ENCODE data around the gene NT5M.

GRCh38 chr17:17358866-17359265, 55.7 kb downstream of the NT5M start:
- TF ChIP-seq, protein P1, sequence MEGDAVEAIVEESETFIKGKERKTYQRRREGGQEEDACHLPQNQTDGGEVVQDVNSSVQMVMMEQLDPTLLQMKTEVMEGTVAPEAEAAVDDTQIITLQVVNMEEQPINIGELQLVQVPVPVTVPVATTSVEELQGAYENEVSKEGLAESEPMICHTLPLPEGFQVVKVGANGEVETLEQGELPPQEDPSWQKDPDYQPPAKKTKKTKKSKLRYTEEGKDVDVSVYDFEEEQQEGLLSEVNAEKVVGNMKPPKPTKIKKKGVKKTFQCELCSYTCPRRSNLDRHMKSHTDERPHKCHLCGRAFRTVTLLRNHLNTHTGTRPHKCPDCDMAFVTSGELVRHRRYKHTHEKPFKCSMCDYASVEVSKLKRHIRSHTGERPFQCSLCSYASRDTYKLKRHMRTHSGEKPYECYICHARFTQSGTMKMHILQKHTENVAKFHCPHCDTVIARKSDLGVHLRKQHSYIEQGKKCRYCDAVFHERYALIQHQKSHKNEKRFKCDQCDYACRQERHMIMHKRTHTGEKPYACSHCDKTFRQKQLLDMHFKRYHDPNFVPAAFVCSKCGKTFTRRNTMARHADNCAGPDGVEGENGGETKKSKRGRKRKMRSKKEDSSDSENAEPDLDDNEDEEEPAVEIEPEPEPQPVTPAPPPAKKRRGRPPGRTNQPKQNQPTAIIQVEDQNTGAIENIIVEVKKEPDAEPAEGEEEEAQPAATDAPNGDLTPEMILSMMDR (conservative IDR thresholded peaks at IDR 0.05 in 1 of 2, IDR thresholded peaks at IDR 0.05 in 1 of 2; ENCODE audit: low read depth in 1 of 2, low read length in 2 of 2) = no peak
- TF ChIP-seq EZH2 (IDR thresholded peaks at IDR 0.05; ENCODE audit: low read length, missing control alignments) = no peak
